ENCODE results near the gene SLC13A4. TPM values are rescaled to one million over a fixed set of nuclear protein-coding genes. Genes with fewer than 3 reads are reported as not detected.
A peak's percentile ranks its signal among the peaks of the same experiment; 100 is the strongest.

Gene SLC13A4
- total and polyA plus RNA-seq, 2 donors (not counting 3 experiments of a cell fraction or from before 2014, with no cell fraction given): not detected

DNA sequence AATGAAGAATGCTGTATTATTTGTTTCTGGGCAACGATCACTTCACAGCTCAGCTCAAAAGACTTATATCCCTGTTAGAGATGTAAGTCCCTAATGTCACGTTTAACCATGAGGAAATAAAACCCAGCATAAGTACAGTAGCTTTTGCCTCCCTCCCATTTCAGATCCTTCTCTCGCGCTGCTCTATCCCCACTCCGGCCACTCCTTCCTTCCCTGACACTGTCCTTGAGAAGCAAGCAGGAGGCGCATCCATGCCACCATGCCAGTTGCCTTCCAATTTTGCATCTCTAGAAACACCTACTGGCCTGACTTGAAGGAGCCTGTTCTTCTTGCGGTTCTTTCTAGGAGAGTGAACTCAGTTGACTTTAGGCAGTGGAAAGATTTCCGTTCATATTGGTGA lies 19.4 kb upstream of the SLC13A4 start:
- H3K4me2 ChIP-seq (ENCODE audit: insufficient read depth, low read length): no peak overlapping the region
- ChIA-PET CTCF (interaction anchor here (1.6 kb wide), 1 partner anchor 75 kb away, joined by 4 read pairs; no protein-coding TSS in a partner anchor), POLR2A (no interaction called here)
- H3K9me3 ChIP-seq (replicated peaks; ENCODE audit: control insufficient read depth, insufficient read depth, low read length): no peaks in the 10 kb centered on the region
- H3K9ac ChIP-seq (replicated peaks; ENCODE audit: extremely low read depth, insufficient read depth, low read length): no peak overlapping the region
- no peaks in the 10 kb centered on the region for H3K9me1 ChIP-seq (replicated peaks; ENCODE audit: control insufficient read depth, extremely low read depth, insufficient read depth, low read length)
- no peaks in the 10 kb centered on the region for H4K20me1 ChIP-seq (replicated peaks; ENCODE audit: control insufficient read depth, extremely low read depth, insufficient read depth, low read length)
- dilution Hi-C loops (cut with MboI; ENCODE audit: extremely low pct_ligation_motif_present, low sequenced_read_pairs): no loop called here
- FAIRE-seq: no peak
- intact Hi-C loops (cut with micrococcal nuclease): loop anchor here (2.0 to 5.0 kb wide), 2 partner anchors 35 to 75 kb away; no protein-coding TSS in a partner anchor
- H3K4me1 ChIP-seq (ENCODE audit: control insufficient read depth, extremely low read depth, insufficient read depth, low read length): peaks cover 11% of the 10 kb centered on the region
- H3K36me3 ChIP-seq (ENCODE audit: control insufficient read depth in 2 of 2, extremely low read depth in 1 of 2, insufficient read depth in 2 of 2, low read length in 2 of 2): no peaks in the 10 kb centered on the region
- DNase-seq (ENCODE audit: low read depth, low spot score): no peak
- peak overlapping the region; percentile 44 for H2AFZ ChIP-seq (ENCODE audit: low read depth, low read length)
- BruUV-seq (replicated peaks): no TSS peak
- TF ChIP-seq EZH2 (IDR thresholded peaks at IDR 0.05; ENCODE audit: borderline replicate concordance, low read depth, low read length, severe bottlenecking) (no peak), POLR2A (IDR thresholded peaks at IDR 0.05; ENCODE audit: low read depth, low read length) (no peak), POLR2AphosphoS5 (IDR thresholded peaks at IDR 0.05; ENCODE audit: insufficient read depth, low read depth, low read length) (no peak)
- TF ChIP-seq, protein P1, sequence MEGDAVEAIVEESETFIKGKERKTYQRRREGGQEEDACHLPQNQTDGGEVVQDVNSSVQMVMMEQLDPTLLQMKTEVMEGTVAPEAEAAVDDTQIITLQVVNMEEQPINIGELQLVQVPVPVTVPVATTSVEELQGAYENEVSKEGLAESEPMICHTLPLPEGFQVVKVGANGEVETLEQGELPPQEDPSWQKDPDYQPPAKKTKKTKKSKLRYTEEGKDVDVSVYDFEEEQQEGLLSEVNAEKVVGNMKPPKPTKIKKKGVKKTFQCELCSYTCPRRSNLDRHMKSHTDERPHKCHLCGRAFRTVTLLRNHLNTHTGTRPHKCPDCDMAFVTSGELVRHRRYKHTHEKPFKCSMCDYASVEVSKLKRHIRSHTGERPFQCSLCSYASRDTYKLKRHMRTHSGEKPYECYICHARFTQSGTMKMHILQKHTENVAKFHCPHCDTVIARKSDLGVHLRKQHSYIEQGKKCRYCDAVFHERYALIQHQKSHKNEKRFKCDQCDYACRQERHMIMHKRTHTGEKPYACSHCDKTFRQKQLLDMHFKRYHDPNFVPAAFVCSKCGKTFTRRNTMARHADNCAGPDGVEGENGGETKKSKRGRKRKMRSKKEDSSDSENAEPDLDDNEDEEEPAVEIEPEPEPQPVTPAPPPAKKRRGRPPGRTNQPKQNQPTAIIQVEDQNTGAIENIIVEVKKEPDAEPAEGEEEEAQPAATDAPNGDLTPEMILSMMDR (IDR thresholded peaks at IDR 0.05; ENCODE audit: extremely low read depth in 1 of 2, insufficient read depth in 1 of 2, low read depth in 1 of 2, low read length in 2 of 2): no peak
- H3K4me3 ChIP-seq (replicated peaks in 1 of 3; ENCODE audit: insufficient read depth in 1 of 3, low read depth in 1 of 3, low read length in 3 of 3): no peak overlapping the region
- H3K27ac ChIP-seq (ENCODE audit: insufficient read depth, low read depth, low read length): no peak overlapping the region
- H3K27me3 ChIP-seq (ENCODE audit: control insufficient read depth in 2 of 2, insufficient read depth in 2 of 2, low read length in 2 of 2): no peaks in the 10 kb centered on the region
- H3K79me2 ChIP-seq (ENCODE audit: control insufficient read depth, insufficient read depth, low read length): no peaks in the 10 kb centered on the region

- Histone ChIP-seq H3K27ac (ENCODE audit: insufficient read depth, low read depth, low read length) (peak overlapping the region; percentile 60), H2AFZ (ENCODE audit: low read depth, low read length) (peak overlapping the region; percentile 41), H3K9ac (replicated peaks; ENCODE audit: extremely low read depth, insufficient read depth, low read length) (peak overlapping the region; percentile 12), H3K27me3 (ENCODE audit: control insufficient read depth in 2 of 2, insufficient read depth in 2 of 2, low read length in 2 of 2) (no peaks in the 10 kb centered on the region), H3K4me2 (ENCODE audit: insufficient read depth, low read length) (peak overlapping the region; percentile 3), H4K20me1 (replicated peaks; ENCODE audit: control insufficient read depth, extremely low read depth, insufficient read depth, low read length) (no peaks in the 10 kb centered on the region), H3K4me3 (replicated peaks in 1 of 3; ENCODE audit: insufficient read depth in 1 of 3, low read depth in 1 of 3, low read length in 3 of 3) (no peak overlapping the region), H3K9me1 (replicated peaks; ENCODE audit: control insufficient read depth, extremely low read depth, insufficient read depth, low read length) (no peaks in the 10 kb centered on the region), H3K4me1 (ENCODE audit: control insufficient read depth, extremely low read depth, insufficient read depth, low read length) (peaks cover 11% of the 10 kb centered on the region), H3K79me2 (ENCODE audit: control insufficient read depth, insufficient read depth, low read length) (no peaks in the 10 kb centered on the region), H3K36me3 (ENCODE audit: control insufficient read depth in 2 of 2, extremely low read depth in 1 of 2, insufficient read depth in 2 of 2, low read length in 2 of 2) (no peaks in the 10 kb centered on the region), H3K9me3 (replicated peaks; ENCODE audit: control insufficient read depth, insufficient read depth, low read length) (no peaks in the 10 kb centered on the region)
- DNase-seq (ENCODE audit: low read depth, low spot score): peak; percentile 87
- CTCF ChIA-PET: interaction anchor here (1.7 to 4.8 kb wide), 3 partner anchors 29 to 73 kb away, joined by 4 to 14 read pairs (median 5); no protein-coding TSS in a partner anchor
- TSS peak; percentile 81 for BruUV-seq (replicated peaks)
- dilution Hi-C loops (cut with MboI; ENCODE audit: extremely low pct_ligation_motif_present, low sequenced_read_pairs) (no loop called here), intact Hi-C loops (cut with micrococcal nuclease) (loop anchor here (1.0 to 5.0 kb wide), 3 partner anchors 12 to 73 kb away; no protein-coding TSS in a partner anchor)
- TF ChIP-seq JUN (IDR thresholded peaks at IDR 0.05; ENCODE audit: borderline replicate concordance, insufficient read depth, insufficient read length, low read depth): peak; percentile 58
- no peak for TF ChIP-seq EZH2 (IDR thresholded peaks at IDR 0.05; ENCODE audit: borderline replicate concordance, low read depth, low read length, severe bottlenecking)
- TF ChIP-seq, protein P1 (IDR thresholded peaks at IDR 0.05; ENCODE audit: extremely low read depth in 1 of 2, insufficient read depth in 1 of 2, low read depth in 1 of 2, low read length in 2 of 2): no peak
- TF ChIP-seq, protein P2, sequence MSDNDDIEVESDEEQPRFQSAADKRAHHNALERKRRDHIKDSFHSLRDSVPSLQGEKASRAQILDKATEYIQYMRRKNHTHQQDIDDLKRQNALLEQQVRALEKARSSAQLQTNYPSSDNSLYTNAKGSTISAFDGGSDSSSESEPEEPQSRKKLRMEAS (IDR thresholded peaks at IDR 0.05; ENCODE audit: insufficient read depth, insufficient read length): no peak
- peak; percentile 54 for TF ChIP-seq POLR2A (IDR thresholded peaks at IDR 0.05; ENCODE audit: low read depth, low read length)
- TF ChIP-seq GATA2 (IDR thresholded peaks at IDR 0.05; ENCODE audit: insufficient read depth, insufficient read length, low read depth, low read length): peak; percentile 46
- TF ChIP-seq MYC (IDR thresholded peaks at IDR 0.05; ENCODE audit: low read depth, low read length): no peak
- TF ChIP-seq POLR2AphosphoS5 (IDR thresholded peaks at IDR 0.05; ENCODE audit: insufficient read depth, low read depth, low read length): peak; percentile 76
- peak; percentile 96 for TF ChIP-seq FOS (IDR thresholded peaks at IDR 0.05; ENCODE audit: borderline replicate concordance, insufficient read depth, low read length)
- peak; percentile 98 for FAIRE-seq
- POLR2A ChIA-PET: no interaction called here
Observed at GRCh38 chr7:135745703-135746312, 17.8 kb upstream of the SLC13A4 start.
